BE2C (cell line): ENCODE data around the gene AP1B1.
"Not testable (repeated sequence)": the region's sequence is repeated elsewhere in the genome, so short reads cannot be mapped to it uniquely, and the experiment has no call there.

Experiments used
- DNase-seq: peaks from one replicate; pipeline ENCODE4 v3.0.0-alpha.2; 2020
- H3K27me3 ChIP-seq: fragments of 250-450 bp; sonication (Bioruptor Pico); 2 replicates; pipeline ENCODE4 v1.5.1; 2020; ENCODE audit warnings: mild to moderate bottlenecking
- H3K36me3 ChIP-seq: fragments of 250-450 bp; sonication (Bioruptor Pico); 2 replicates; pipeline ENCODE4 v1.5.1; 2020; ENCODE audit warnings: mild to moderate bottlenecking
- H3K4me1 ChIP-seq: fragments of 250-450 bp; sonication (Bioruptor Pico); 2 replicates; pipeline ENCODE4 v1.5.1; 2020
- H3K4me3 ChIP-seq: 2 replicates; pipeline ENCODE4 v1.5.1; 2011; ENCODE audit warnings: low read depth, low read length
- H3K9me3 ChIP-seq: fragments of 250-450 bp; sonication (Bioruptor Pico); 2 replicates; pipeline ENCODE4 v1.5.1; 2020
- TF ChIP-seq, protein P1 (sequence below): IDR thresholded peaks from 2 replicates; pipeline ENCODE4 v1.5.1; 2012; ENCODE audit warnings: mild to moderate bottlenecking, low read depth, low read length

The AP1B1 gene

DNA sequence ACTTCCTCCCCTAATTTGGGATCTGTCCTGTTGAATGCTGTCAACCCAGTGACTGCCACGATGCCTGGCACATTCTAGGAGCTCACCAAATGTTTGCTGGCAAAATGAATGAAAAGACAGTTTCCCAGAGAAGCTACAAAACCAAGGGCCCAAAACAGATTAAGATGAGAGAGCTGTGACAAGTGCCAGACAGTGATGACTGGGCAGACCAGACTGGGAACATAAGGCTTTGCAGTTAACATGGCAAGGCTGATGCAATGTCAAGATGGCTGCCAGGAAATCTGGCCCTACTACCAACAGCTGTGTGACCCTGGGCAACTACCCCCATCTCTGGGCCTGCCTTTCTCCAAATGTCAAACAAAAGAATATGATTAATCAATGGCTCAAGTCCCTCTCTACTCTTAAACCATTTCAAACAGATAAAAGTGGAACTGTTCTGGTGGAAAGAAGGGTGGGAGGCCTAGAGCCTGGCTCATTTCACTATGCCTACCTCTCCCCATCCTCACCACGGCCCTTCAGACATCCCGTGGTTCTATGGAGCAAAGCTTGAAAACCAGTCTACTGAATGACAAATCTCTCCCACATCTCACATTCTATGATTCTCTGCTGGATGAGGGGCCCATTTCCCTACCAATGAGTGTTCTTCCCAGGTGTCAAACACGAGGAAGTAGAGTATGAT lies 12.8 kb downstream of the AP1B1 start:
- Histone ChIP-seq H3K4me3 (no peak overlapping the region), H3K27me3 (no peaks in the 10 kb centered on the region), H3K36me3 (peaks cover 17% of the 10 kb centered on the region), H3K9me3 (no peaks in the 10 kb centered on the region), H3K4me1 (no peaks in the 10 kb centered on the region)
- DNase-seq: no peak
- TF ChIP-seq, protein P1, sequence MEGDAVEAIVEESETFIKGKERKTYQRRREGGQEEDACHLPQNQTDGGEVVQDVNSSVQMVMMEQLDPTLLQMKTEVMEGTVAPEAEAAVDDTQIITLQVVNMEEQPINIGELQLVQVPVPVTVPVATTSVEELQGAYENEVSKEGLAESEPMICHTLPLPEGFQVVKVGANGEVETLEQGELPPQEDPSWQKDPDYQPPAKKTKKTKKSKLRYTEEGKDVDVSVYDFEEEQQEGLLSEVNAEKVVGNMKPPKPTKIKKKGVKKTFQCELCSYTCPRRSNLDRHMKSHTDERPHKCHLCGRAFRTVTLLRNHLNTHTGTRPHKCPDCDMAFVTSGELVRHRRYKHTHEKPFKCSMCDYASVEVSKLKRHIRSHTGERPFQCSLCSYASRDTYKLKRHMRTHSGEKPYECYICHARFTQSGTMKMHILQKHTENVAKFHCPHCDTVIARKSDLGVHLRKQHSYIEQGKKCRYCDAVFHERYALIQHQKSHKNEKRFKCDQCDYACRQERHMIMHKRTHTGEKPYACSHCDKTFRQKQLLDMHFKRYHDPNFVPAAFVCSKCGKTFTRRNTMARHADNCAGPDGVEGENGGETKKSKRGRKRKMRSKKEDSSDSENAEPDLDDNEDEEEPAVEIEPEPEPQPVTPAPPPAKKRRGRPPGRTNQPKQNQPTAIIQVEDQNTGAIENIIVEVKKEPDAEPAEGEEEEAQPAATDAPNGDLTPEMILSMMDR: no peak

DNA sequence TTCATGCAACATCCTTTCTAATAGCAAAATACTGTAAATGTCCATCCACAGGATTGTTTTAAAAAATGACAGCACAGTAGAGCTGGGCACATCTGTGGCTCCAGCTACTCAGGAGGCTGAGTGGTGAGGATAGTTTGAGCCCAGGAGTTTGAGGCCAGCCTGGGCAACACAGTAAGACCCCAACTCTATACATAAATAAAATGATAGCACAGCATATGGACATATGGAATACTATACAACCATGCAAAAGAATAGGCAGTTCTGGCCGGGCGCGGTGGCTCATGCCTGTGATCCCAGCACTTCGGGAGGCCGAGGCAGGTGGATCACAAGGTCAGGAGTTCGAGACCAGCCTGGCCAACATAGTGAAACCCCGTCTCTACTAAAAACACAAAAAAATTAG lies 13.6 kb downstream of the AP1B1 start:
- not testable (repeated sequence) for H3K4me3 ChIP-seq, H3K9me3 ChIP-seq, H3K4me1 ChIP-seq, H3K27me3 ChIP-seq, DNase-seq
- H3K36me3 ChIP-seq: peaks cover 16% of the 10 kb centered on the region

DNA sequence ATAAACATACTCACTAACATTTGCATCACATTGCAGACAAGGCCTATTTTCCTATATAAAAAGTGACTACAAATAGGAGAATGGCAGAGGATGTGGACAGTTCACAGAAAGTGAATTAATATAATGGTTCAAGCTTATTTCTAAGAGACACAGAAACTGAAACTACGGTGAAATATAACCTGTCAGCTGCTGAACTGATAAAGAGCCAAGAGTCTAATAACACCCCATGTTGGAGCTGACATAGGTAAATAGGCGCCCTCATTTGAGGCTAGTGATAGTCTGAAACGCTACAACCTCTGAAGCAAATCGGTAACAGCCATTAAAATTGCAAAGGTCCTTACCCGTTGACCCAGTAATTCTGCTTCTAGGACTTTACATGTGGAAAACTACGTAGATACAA lies 14.0 kb downstream of the AP1B1 start:
- Histone ChIP-seq H3K4me3 (no peak overlapping the region), H3K27me3 (no peaks in the 10 kb centered on the region), H3K36me3 (peaks cover 13% of the 10 kb centered on the region), H3K9me3 (no peaks in the 10 kb centered on the region), H3K4me1 (no peaks in the 10 kb centered on the region)
- DNase-seq: no peak
- TF ChIP-seq, protein P1: no peak

DNA sequence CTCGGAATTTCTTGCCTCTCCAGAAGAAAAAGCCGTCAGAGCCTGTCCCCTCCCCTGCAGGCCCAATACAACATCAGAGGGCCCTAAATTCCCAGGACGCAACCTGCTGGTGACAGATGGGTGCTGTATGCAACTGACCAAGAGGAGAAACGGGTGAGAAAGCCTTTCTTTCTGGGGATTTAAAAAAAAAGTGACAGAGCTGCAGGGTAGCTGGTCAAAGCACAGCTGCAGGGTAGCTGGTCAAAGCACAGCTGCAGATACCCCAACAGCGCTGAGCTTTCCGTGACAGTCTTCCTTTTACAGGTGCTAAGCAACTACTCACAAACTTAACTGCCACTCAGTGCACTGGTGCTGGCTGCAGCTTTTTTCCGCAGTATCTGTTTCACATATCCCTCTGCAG lies 17.8 kb downstream of the AP1B1 start:
- TF ChIP-seq, protein P1: no peak
- Histone ChIP-seq H3K36me3 (peaks cover 16% of the 10 kb centered on the region), H3K4me1 (no peaks in the 10 kb centered on the region), H3K4me3 (no peak overlapping the region), H3K27me3 (no peaks in the 10 kb centered on the region), H3K9me3 (no peaks in the 10 kb centered on the region)
- no peak for DNase-seq

DNA sequence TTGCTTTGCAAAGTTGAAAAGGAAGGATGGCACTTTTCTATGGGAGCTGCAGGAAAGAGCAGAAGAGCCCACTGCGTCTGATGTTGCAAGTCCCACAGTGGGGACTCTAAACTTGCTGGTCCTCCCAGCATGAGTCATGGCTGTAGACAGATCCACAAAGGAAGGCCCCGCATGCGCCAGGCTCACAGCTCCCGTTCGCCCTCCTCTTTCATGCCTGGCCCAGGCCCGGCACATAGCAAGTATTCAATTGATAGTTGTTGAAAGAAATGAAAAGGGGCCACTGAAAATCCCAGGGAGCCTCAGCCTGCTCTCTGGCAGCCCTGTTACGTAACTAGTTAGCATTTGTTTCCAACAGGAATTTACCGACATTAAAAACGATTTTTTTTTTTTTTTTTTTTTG lies 18.9 kb downstream of the AP1B1 start:
- DNase-seq: peak; percentile 22
- no peaks in the 10 kb centered on the region for H3K4me1 ChIP-seq
- H3K4me3 ChIP-seq: no peak overlapping the region
- H3K36me3 ChIP-seq: peaks cover 13% of the 10 kb centered on the region
- TF ChIP-seq, protein P1: no peak
- no peaks in the 10 kb centered on the region for H3K9me3 ChIP-seq
- H3K27me3 ChIP-seq: no peaks in the 10 kb centered on the region

DNA sequence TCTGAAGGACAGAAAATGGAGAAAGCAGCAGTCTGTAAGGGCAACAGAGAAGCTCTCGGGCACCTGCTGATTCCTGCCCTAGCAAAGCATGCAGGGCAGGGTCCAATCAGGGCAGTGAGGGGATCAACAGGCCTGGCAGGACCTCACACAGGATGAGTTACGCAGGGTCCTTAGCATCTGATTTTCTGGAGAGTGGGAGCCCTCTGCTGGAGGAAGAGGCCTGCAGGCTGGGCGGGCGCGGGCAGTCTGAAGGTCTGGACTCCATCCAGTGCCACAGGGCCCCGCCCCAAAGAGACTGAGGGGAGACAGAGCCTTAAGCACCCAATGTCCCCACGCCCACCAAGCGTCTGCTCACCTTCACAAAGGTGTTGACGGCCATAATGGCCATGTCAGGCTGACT lies 28.9 kb downstream of the AP1B1 start:
- Histone ChIP-seq H3K27me3 (no peaks in the 10 kb centered on the region), H3K9me3 (no peaks in the 10 kb centered on the region), H3K36me3 (peaks cover 32% of the 10 kb centered on the region), H3K4me1 (peaks cover 3% of the 10 kb centered on the region), H3K4me3 (no peak overlapping the region)
- DNase-seq: peak; percentile 86
- TF ChIP-seq, protein P1: peak; percentile 90

DNA sequence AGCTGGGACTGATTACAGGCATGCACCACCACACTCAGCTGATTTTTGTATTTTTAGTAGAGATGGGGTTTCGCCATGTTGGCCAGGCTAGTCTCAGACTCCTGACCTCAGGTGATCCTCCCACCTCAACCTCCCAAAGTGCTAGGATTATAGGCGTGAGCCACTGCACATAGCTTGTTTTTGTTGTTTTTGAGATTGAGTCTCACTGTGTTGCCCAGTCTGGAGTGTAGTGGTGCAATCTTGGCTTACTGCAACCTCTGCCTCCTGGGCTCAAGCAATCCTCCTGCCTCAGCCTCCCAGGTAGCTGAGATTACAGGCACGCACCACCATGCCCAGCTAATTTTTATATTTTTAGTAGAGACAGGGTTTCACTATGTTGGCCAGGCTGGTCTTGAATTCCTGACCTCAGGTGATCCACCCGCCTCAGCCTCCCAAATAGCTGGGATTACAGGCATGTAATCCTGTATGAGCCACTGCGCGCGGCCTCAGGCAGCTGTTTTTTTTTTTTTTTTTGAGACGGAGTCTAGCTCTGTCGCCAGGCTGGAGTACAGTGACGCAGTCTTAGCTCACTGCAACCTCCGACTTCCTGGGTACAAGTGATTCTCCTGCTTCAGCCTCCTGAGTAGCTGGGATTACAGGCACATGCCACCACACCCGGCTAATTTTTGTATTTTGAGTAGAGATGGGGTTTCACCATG lies 31.0 kb downstream of the AP1B1 start:
- not testable (repeated sequence) for DNase-seq, H3K9me3 ChIP-seq, H3K4me1 ChIP-seq, H3K4me3 ChIP-seq, H3K27me3 ChIP-seq
- H3K36me3 ChIP-seq: peaks cover 53% of the 10 kb centered on the region
